ENCODE data around the gene CAPZB. TPM values are rescaled to one million over a fixed set of nuclear protein-coding genes. Genes with fewer than 3 reads are reported as not detected.

CAPZB gene
- polyA plus RNA-seq, 2 of the 4 experiments (the other 2 are of a cell fraction) = 133 to 296 TPM

DNA sequence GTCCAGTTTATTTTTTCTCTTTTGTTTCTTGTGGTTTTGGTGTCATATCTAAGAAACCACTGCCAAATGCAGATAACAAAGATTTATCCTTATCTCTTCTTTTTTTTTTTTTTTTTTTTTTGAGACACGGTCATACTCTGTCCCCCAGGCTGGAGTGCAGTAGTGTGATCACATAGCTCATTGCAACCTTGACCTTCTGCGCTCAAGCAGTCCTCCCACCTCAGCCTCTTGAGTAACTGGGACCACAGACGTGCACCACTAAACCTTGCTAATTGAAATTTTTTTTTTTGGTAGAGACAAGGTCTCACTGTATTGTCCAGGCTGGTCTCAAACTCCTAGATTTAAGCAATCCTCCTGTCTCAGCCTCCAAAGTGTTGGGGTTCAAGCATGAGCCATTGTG is 164.3 kb downstream of the CAPZB start (continued):
- TF ChIP-seq USF2 (IDR thresholded peaks at IDR 0.05) (no peak), JUN (IDR thresholded peaks at IDR 0.05) (no peak), SMC3 (IDR thresholded peaks at IDR 0.05) (no peak), FOXS1 (CRISPR knock-in tag; IDR thresholded peaks at IDR 0.05) (no peak), ELK1 (IDR thresholded peaks at IDR 0.05; ENCODE audit: low read depth, low read length) (no peak), CHD4 (IDR thresholded peaks at IDR 0.05; ENCODE audit: borderline replicate concordance) (no peak), EP300 (IDR thresholded peaks at IDR 0.05) (no peak)

GRCh38 chr1:19319196-19319595 is 166.1 kb downstream of the CAPZB start:
- H3K4me1 ChIP-seq = no peaks in the 10 kb centered on the region
- H3K27ac ChIP-seq = no peak overlapping the region
- WGBS (ENCODE audit: missing lambda C conversion rate) = 85% methylated on average over 3 of the region's 3 CpGs
- FAIRE-seq (no peak), ATAC-seq (no peak), DNase-seq (ENCODE audit: low read depth in 1 of 2, low spot score in 1 of 2) (no peak)
- H3K4me3 ChIP-seq = no peak overlapping the region
- H3K9me3 ChIP-seq = no peaks in the 10 kb centered on the region
- TF ChIP-seq NPAS2 (CRISPR knock-in tag; IDR thresholded peaks at IDR 0.05; ENCODE audit: borderline replicate concordance) (no peak), CBX2 (IDR thresholded peaks at IDR 0.05; ENCODE audit: borderline replicate concordance, low read depth) (no peak), MYC (IDR thresholded peaks at IDR 0.05; ENCODE audit: borderline replicate concordance, low read length) (no peak), RAD21 (conservative IDR thresholded peaks at IDR 0.05 in 1 of 2, IDR thresholded peaks at IDR 0.05 in 1 of 2) (no peak), MAFK (IDR thresholded peaks at IDR 0.05; ENCODE audit: partially characterized antibody) (no peak), SREBF2 (IDR thresholded peaks at IDR 0.05) (no peak), KDM5A (IDR thresholded peaks at IDR 0.05) (no peak), HDAC2 (IDR thresholded peaks at IDR 0.05) (no peak), POLR2AphosphoS2 (conservative IDR thresholded peaks at IDR 0.05; ENCODE audit: low read length) (no peak), GATA3 (IDR thresholded peaks at IDR 0.05; ENCODE audit: borderline replicate concordance) (no peak), TP53 (CRISPR knock-in tag; IDR thresholded peaks at IDR 0.05) (no peak), PHF8 (IDR thresholded peaks at IDR 0.05; ENCODE audit: borderline replicate concordance, low read depth) (no peak), ESRRA (IDR thresholded peaks at IDR 0.05; ENCODE audit: borderline replicate concordance, low read length) (no peak), KDM1A (IDR thresholded peaks at IDR 0.05; ENCODE audit: low read depth) (no peak), MAZ (IDR thresholded peaks at IDR 0.05; ENCODE audit: borderline replicate concordance, low read depth, low read length) (no peak), CBX8 (IDR thresholded peaks at IDR 0.05) (no peak)
- TF ChIP-seq, protein P1, sequence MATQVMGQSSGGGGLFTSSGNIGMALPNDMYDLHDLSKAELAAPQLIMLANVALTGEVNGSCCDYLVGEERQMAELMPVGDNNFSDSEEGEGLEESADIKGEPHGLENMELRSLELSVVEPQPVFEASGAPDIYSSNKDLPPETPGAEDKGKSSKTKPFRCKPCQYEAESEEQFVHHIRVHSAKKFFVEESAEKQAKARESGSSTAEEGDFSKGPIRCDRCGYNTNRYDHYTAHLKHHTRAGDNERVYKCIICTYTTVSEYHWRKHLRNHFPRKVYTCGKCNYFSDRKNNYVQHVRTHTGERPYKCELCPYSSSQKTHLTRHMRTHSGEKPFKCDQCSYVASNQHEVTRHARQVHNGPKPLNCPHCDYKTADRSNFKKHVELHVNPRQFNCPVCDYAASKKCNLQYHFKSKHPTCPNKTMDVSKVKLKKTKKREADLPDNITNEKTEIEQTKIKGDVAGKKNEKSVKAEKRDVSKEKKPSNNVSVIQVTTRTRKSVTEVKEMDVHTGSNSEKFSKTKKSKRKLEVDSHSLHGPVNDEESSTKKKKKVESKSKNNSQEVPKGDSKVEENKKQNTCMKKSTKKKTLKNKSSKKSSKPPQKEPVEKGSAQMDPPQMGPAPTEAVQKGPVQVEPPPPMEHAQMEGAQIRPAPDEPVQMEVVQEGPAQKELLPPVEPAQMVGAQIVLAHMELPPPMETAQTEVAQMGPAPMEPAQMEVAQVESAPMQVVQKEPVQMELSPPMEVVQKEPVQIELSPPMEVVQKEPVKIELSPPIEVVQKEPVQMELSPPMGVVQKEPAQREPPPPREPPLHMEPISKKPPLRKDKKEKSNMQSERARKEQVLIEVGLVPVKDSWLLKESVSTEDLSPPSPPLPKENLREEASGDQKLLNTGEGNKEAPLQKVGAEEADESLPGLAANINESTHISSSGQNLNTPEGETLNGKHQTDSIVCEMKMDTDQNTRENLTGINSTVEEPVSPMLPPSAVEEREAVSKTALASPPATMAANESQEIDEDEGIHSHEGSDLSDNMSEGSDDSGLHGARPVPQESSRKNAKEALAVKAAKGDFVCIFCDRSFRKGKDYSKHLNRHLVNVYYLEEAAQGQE (IDR thresholded peaks at IDR 0.05) = no peak
- no peak overlapping the region for H3K4me2 ChIP-seq
- ChIA-PET POLR2A (no interaction called here), CTCF (no interaction called here)

Measured in A549 (cell line).